GM12878 (cell line): ENCODE results near the gene SCARB2. TPM values are rescaled to one million over a fixed set of nuclear protein-coding genes. Genes with fewer than 3 reads are reported as not detected.

Experiments
- ATAC-seq: fragments of 200-7000 bp; cut with Tn5 transposase; 3 replicates; pipeline ENCODE4 v1.9.1; 2020; ENCODE audit warnings: mild to moderate bottlenecking, moderate library complexity
- BruUV-seq: library from RNA; stranded (reverse); fragments of 400-500 nt; replicated peaks from 2 replicates; lab custom pipeline; 2021; lab: Mats Ljungman, UMichigan
- CTCF ChIA-PET: fragments of 300-600 bp; sonication (Branson Sonifier 250); formaldehyde crosslinking; extraction: SDS; loops from one replicate; lab custom pipeline; 2021; ENCODE audit warnings: inconsistent platforms; lab: Yijun Ruan, JAX
- POLR2A ChIA-PET: fragments of 350-600 bp; formaldehyde crosslinking; extraction: SDS; loops from one replicate; lab custom pipeline; 2021; ENCODE audit warnings: inconsistent platforms; lab: Charles Lee
- RAD21 ChIA-PET: fragments of 300-600 bp; sonication (Branson Sonifier 250); formaldehyde crosslinking; loops from one replicate; lab custom pipeline; 2023; ENCODE audit warnings: antibody characterized with exemption; ENCODE audit not compliant: unreplicated experiment; lab: Charles Lee
- SMC1A ChIA-PET: fragments of 300-600 bp; sonication (Branson Sonifier 250); formaldehyde crosslinking; loops from one replicate; lab custom pipeline; 2023; ENCODE audit not compliant: unreplicated experiment, uncharacterized antibody; lab: Charles Lee
- DNase-seq: peaks from one replicate; pipeline ENCODE4 v3.0.0-alpha.2; 2011; ENCODE audit warnings: low read depth, low spot score
- FAIRE-seq: peaks from 3 replicates; lab custom pipeline; 2011; peaks lifted over from hg19 to GRCh38; lab: Jason Lieb, UNC
- H2AFZ ChIP-seq: 2 replicates; pipeline ENCODE4 v1.6.0; 2011; ENCODE audit warnings: low read depth, low read length, control low read depth; ENCODE audit not compliant: control insufficient read depth
- H3K27ac ChIP-seq: 2 replicates; pipeline ENCODE4 v1.5.1; 2011; ENCODE audit warnings: control low read depth; ENCODE audit not compliant: control insufficient read depth, insufficient read depth
- H3K27me3 ChIP-seq, 2 experiments: replicated peaks in 1 of 2; 2 replicates each; pipeline versions ENCODE4 v1.6.0 to v1.6.1; 2011; ENCODE audit warnings: low read length in 1 of 2; ENCODE audit not compliant: control insufficient read depth in 2 of 2, insufficient read depth in 2 of 2
- H3K36me3 ChIP-seq, 2 experiments: 2 replicates each; pipeline ENCODE4 v1.5.1; 2011; ENCODE audit warnings: low read length in 1 of 2; ENCODE audit not compliant: control insufficient read depth in 2 of 2, insufficient read depth in 2 of 2
- H3K4me1 ChIP-seq: 2 replicates; pipeline ENCODE4 v1.6.1; 2011; ENCODE audit warnings: mild to moderate bottlenecking, low read length, moderate library complexity, mixed read lengths; ENCODE audit not compliant: control insufficient read depth, insufficient read depth
- H3K4me2 ChIP-seq: 2 replicates; pipeline ENCODE4 v1.6.0; 2011; ENCODE audit warnings: control low read depth; ENCODE audit not compliant: control insufficient read depth, insufficient read depth
- H3K4me3 ChIP-seq: fragments of 200-600 bp; sonication (generic); 2 replicates; pipeline ENCODE4 v1.5.1; 2016
- H3K79me2 ChIP-seq: 2 replicates; pipeline ENCODE4 v1.6.0; 2011; ENCODE audit warnings: low read length; ENCODE audit not compliant: control insufficient read depth, insufficient read depth
- H3K9ac ChIP-seq: 2 replicates; pipeline ENCODE4 v1.8.0; 2011; ENCODE audit warnings: low read length, control low read depth, mixed read lengths; ENCODE audit not compliant: control insufficient read depth, insufficient read depth
- H3K9me3 ChIP-seq: replicated peaks from 3 replicates; pipeline ENCODE4 v1.5.1; 2011; ENCODE audit warnings: mild to moderate bottlenecking, low read length; ENCODE audit not compliant: control insufficient read depth, insufficient read depth
- H4K20me1 ChIP-seq: 2 replicates; pipeline ENCODE4 v1.6.0; 2011; ENCODE audit not compliant: control insufficient read depth, insufficient read depth
- BCL3 ChIP-seq: IDR thresholded peaks from 2 replicates; pipeline ENCODE4 v1.6.1; 2011; ENCODE audit warnings: borderline replicate concordance, low read depth, mild to moderate bottlenecking, moderate library complexity, low read length; ENCODE audit not compliant: insufficient read depth, poor library complexity, severe bottlenecking
- MAX ChIP-seq: IDR thresholded peaks from 2 replicates; pipeline ENCODE4 v1.6.1; 2012; ENCODE audit warnings: low read depth, low read length, improper control_type of control experiment
- NKRF ChIP-seq: fragments of 450-650 bp; conservative IDR thresholded peaks from 2 replicates; pipeline ENCODE4 v1.6.1; 2017; ENCODE audit warnings: mild to moderate bottlenecking, moderate library complexity
- WGBS: methylation state at CpG from one replicate; pipeline ENCODE4 v1.1.6; 2016; ENCODE audit warnings: low lambda C conversion rate; ENCODE audit not compliant: insufficient replicate concordance, insufficient coverage; ENCODE audit errors: missing lambda C conversion rate; 5-methylcytosine and 5-hydroxymethylcytosine counted together
- in situ Hi-C: fragments of 300-500 bp; cut with MboI; formaldehyde crosslinking; loops from 9 replicates; pipeline ENCODE4 v1.14.3; 2018; ENCODE audit warnings: mixed read lengths
- intact Hi-C: fragments of 100-400 bp; cut with micrococcal nuclease; formaldehyde crosslinking; loops from one replicate; pipeline ENCODE4 v1.14.2; 2022; ENCODE audit not compliant: unreplicated experiment
- polyA plus RNA-seq, 11 experiments: library from polyadenylated mRNA; depleted of rRNA in 4 of 11; unstranded in 6 of 11; stranded (reverse) in 5 of 11; fragments of >200 nt; fragmentation: Nextera tagmentation in 4 of 11; fragmentation: Illumina TruSeq in 1 of 11; extraction: Ambion mirVana in 4 of 11; extraction: Trizol in 1 of 11; gene quantifications; 1 replicate in 1 of 11; 2 replicates in 10 of 11; pipeline versions ENCODE4 v1.2.1 to v1.2.3, GENCODE V29; 2011 to 2016; ENCODE audit warnings: inconsistent platforms in 2 of 11, missing spikeins in 2 of 11, low read depth in 1 of 11
- total RNA-seq, 4 experiments: library from RNA; depleted of rRNA in 3 of 4; stranded (reverse); fragments of >200 nt in 3 of 4; fragmentation: Illumina TruSeq in 1 of 4; extraction: Trizol in 1 of 4; gene quantifications; 2 replicates each; pipeline versions ENCODE4 v1.2.1 to v1.2.3, GENCODE V29; 2013 to 2021

The SCARB2 gene
- total and polyA plus RNA-seq, 10 of the 15 experiments (the other 5 are each of a cell fraction or from before 2014, with no cell fraction given), result 2.1 to 11.7 (median 9.5) TPM

- no peak overlapping the region for H3K27ac ChIP-seq
- in situ Hi-C loops, result no loop called here
- no peak for FAIRE-seq
- TF ChIP-seq NKRF (no peak), MAX (no peak), BCL3 (no peak)
- TF ChIP-seq, all 136 proteins: peak for 0
- ChIA-PET CTCF (no interaction called here), POLR2A (no interaction called here), SMC1A (no interaction called here), RAD21 (no interaction called here)
- DNase-seq (no peak), ATAC-seq (no peak)
- H3K36me3 ChIP-seq, result peaks cover 0 to 17% of the 10 kb centered on the region in 2 experiments; a peak in 3 of 4 replicates
- H3K27me3 ChIP-seq, result no peaks in the 10 kb centered on the region
- H3K9ac ChIP-seq, result no peak overlapping the region
- no peak overlapping the region for H3K4me3 ChIP-seq
- WGBS, result 100% methylated on average over 1 of the region's 1 CpG
- H3K4me2 ChIP-seq, result no peak overlapping the region
- no TSS peak for BruUV-seq
- no peaks in the 10 kb centered on the region for H4K20me1 ChIP-seq
- H3K4me1 ChIP-seq, result no peaks in the 10 kb centered on the region
- H3K79me2 ChIP-seq, result no peaks in the 10 kb centered on the region
- H2AFZ ChIP-seq, result no peak overlapping the region
- intact Hi-C loops, result no loop called here
- H3K9me3 ChIP-seq, result no peaks in the 10 kb centered on the region
Observed at GRCh38 chr4:76116821-76117220, 96.8 kb downstream of the SCARB2 start.

Other genes with a start within 250 kb of the SCARB2 start
Only the 7 nearest of the 10 such genes appear.
- gene CXCL9, start 206.3 kb downstream of the SCARB2 start, total RNA-seq (2014; rRNA removed), result 0.06 and 0.38 TPM in 2 replicates
- gene CXCL9, start 206.3 kb downstream of the SCARB2 start, total RNA-seq (2014; rRNA removed; fragmentation: Illumina TruSeq; extraction: Trizol), result 0.22 and 0.32 TPM in 2 replicates
- 0.19 and 0.21 TPM in 2 replicates for gene CXCL9, start 206.3 kb downstream of the SCARB2 start, total RNA-seq (2021)
- 0.03 TPM in 1 of 2 replicates, not detected in the other for gene CXCL9, start 206.3 kb downstream of the SCARB2 start, polyA plus RNA-seq (2011; rRNA removed)
- gene CXCL9, start 206.3 kb downstream of the SCARB2 start, polyA plus RNA-seq (2014; fragmentation: Illumina TruSeq; extraction: Trizol), result 0.46 and 1.0 TPM in 2 replicates
- gene CXCL9, start 206.3 kb downstream of the SCARB2 start, polyA plus RNA-seq (2014; fragmentation: Nextera tagmentation; extraction: Ambion mirVana), result under 1 TPM; 0.03 to 0.07 TPM
- 0.24 and 0.32 TPM in 2 replicates for gene CXCL9, start 206.3 kb downstream of the SCARB2 start, polyA plus RNA-seq (2014; rRNA removed)
- gene CXCL9, start 206.3 kb downstream of the SCARB2 start, polyA plus RNA-seq (2016; fragmentation: Nextera tagmentation; extraction: Ambion mirVana), result under 1 TPM; 0.23 to 0.25 TPM
- 1.8 and 3.2 TPM in 2 replicates for gene CXCL10, start 190.3 kb downstream of the SCARB2 start, total RNA-seq (2014; rRNA removed)
- gene CXCL10, start 190.3 kb downstream of the SCARB2 start, total RNA-seq (2014; rRNA removed; fragmentation: Illumina TruSeq; extraction: Trizol), result 2.7 and 2.8 TPM in 2 replicates
- 1.3 and 2.2 TPM in 2 replicates for gene CXCL10, start 190.3 kb downstream of the SCARB2 start, total RNA-seq (2021)
- gene CXCL10, start 190.3 kb downstream of the SCARB2 start, polyA plus RNA-seq (2011; rRNA removed), result 0.46 and 0.88 TPM in 2 replicates
- 2.4 and 4.6 TPM in 2 replicates for gene CXCL10, start 190.3 kb downstream of the SCARB2 start, polyA plus RNA-seq (2014; fragmentation: Illumina TruSeq; extraction: Trizol)
- 10 to 100 TPM in 1 of 2 experiments, 1 to 10 TPM in 1; 7.7 to 10.4 TPM for gene CXCL10, start 190.3 kb downstream of the SCARB2 start, polyA plus RNA-seq (2014; fragmentation: Nextera tagmentation; extraction: Ambion mirVana)
- gene CXCL10, start 190.3 kb downstream of the SCARB2 start, polyA plus RNA-seq (2014; rRNA removed), result 0.99 and 2.0 TPM in 2 replicates
- gene CXCL10, start 190.3 kb downstream of the SCARB2 start, polyA plus RNA-seq (2016; fragmentation: Nextera tagmentation; extraction: Ambion mirVana), result 10 to 100 TPM; 15.5 to 19.5 TPM
- gene CXCL11, start 177.8 kb downstream of the SCARB2 start, total RNA-seq (2014; rRNA removed), result not detected in 2 replicates
- not detected in 2 replicates for gene CXCL11, start 177.8 kb downstream of the SCARB2 start, total RNA-seq (2014; rRNA removed; fragmentation: Illumina TruSeq; extraction: Trizol)
- gene CXCL11, start 177.8 kb downstream of the SCARB2 start, total RNA-seq (2021), result not detected in 2 replicates
- not detected in 2 replicates for gene CXCL11, start 177.8 kb downstream of the SCARB2 start, polyA plus RNA-seq (2011; rRNA removed)
- gene CXCL11, start 177.8 kb downstream of the SCARB2 start, polyA plus RNA-seq (2014; fragmentation: Illumina TruSeq; extraction: Trizol), result 0.17 TPM in 1 of 2 replicates, not detected in the other
- under 1 TPM in 1 of 2 experiments, not detected in 1; 0.04 TPM for gene CXCL11, start 177.8 kb downstream of the SCARB2 start, polyA plus RNA-seq (2014; fragmentation: Nextera tagmentation; extraction: Ambion mirVana)
- not detected in 2 replicates for gene CXCL11, start 177.8 kb downstream of the SCARB2 start, polyA plus RNA-seq (2014; rRNA removed)
- not detected for gene CXCL11, start 177.8 kb downstream of the SCARB2 start, polyA plus RNA-seq (2016; fragmentation: Nextera tagmentation; extraction: Ambion mirVana)
- not detected in 2 replicates for gene ART3, start 139.1 kb downstream of the SCARB2 start, total RNA-seq (2014; rRNA removed)
- gene ART3, start 139.1 kb downstream of the SCARB2 start, total RNA-seq (2014; rRNA removed; fragmentation: Illumina TruSeq; extraction: Trizol), result not detected in 2 replicates
- gene ART3, start 139.1 kb downstream of the SCARB2 start, total RNA-seq (2021), result 0.13 TPM in 1 of 2 replicates, not detected in the other
- gene ART3, start 139.1 kb downstream of the SCARB2 start, polyA plus RNA-seq (2011; rRNA removed), result not detected in 2 replicates
- 0.18 TPM in 1 of 2 replicates, not detected in the other for gene ART3, start 139.1 kb downstream of the SCARB2 start, polyA plus RNA-seq (2014; fragmentation: Illumina TruSeq; extraction: Trizol)
- under 1 TPM in 1 of 2 experiments, not detected in 1; 0.29 TPM for gene ART3, start 139.1 kb downstream of the SCARB2 start, polyA plus RNA-seq (2014; fragmentation: Nextera tagmentation; extraction: Ambion mirVana)
- gene ART3, start 139.1 kb downstream of the SCARB2 start, polyA plus RNA-seq (2014; rRNA removed), result 0.23 TPM in 1 of 2 replicates, not detected in the other
- gene ART3, start 139.1 kb downstream of the SCARB2 start, polyA plus RNA-seq (2016; fragmentation: Nextera tagmentation; extraction: Ambion mirVana), result under 1 TPM in 1 of 2 experiments, not detected in 1; 0.50 TPM
- 40.9 and 48.1 TPM in 2 replicates for gene NUP54, start 65.4 kb downstream of the SCARB2 start, total RNA-seq (2014; rRNA removed)
- 51.9 and 52.9 TPM in 2 replicates for gene NUP54, start 65.4 kb downstream of the SCARB2 start, total RNA-seq (2014; rRNA removed; fragmentation: Illumina TruSeq; extraction: Trizol)
- gene NUP54, start 65.4 kb downstream of the SCARB2 start, total RNA-seq (2021), result 37.2 and 39.6 TPM in 2 replicates
- 69.0 and 122 TPM in 2 replicates for gene NUP54, start 65.4 kb downstream of the SCARB2 start, polyA plus RNA-seq (2011; rRNA removed)
- 44.1 and 54.6 TPM in 2 replicates for gene NUP54, start 65.4 kb downstream of the SCARB2 start, polyA plus RNA-seq (2014; fragmentation: Illumina TruSeq; extraction: Trizol)
- 10 to 100 TPM; 17.5 to 27.7 TPM for gene NUP54, start 65.4 kb downstream of the SCARB2 start, polyA plus RNA-seq (2014; fragmentation: Nextera tagmentation; extraction: Ambion mirVana)
- 31.1 and 33.6 TPM in 2 replicates for gene NUP54, start 65.4 kb downstream of the SCARB2 start, polyA plus RNA-seq (2014; rRNA removed)
- 10 to 100 TPM; 43.7 to 44.6 TPM for gene NUP54, start 65.4 kb downstream of the SCARB2 start, polyA plus RNA-seq (2016; fragmentation: Nextera tagmentation; extraction: Ambion mirVana)
- gene FAM47E, start 37.9 kb upstream of the SCARB2 start, total RNA-seq (2014; rRNA removed), result not detected in 2 replicates
- gene FAM47E, start 37.9 kb upstream of the SCARB2 start, total RNA-seq (2014; rRNA removed; fragmentation: Illumina TruSeq; extraction: Trizol), result not detected in 2 replicates
- gene FAM47E, start 37.9 kb upstream of the SCARB2 start, total RNA-seq (2021), result not detected in 2 replicates
- not detected in 2 replicates for gene FAM47E, start 37.9 kb upstream of the SCARB2 start, polyA plus RNA-seq (2011; rRNA removed)
- not detected in 2 replicates for gene FAM47E, start 37.9 kb upstream of the SCARB2 start, polyA plus RNA-seq (2014; fragmentation: Illumina TruSeq; extraction: Trizol)
- gene FAM47E, start 37.9 kb upstream of the SCARB2 start, polyA plus RNA-seq (2014; fragmentation: Nextera tagmentation; extraction: Ambion mirVana), result under 1 TPM in 1 of 2 experiments, not detected in 1; 0.03 TPM
- not detected in 2 replicates for gene FAM47E, start 37.9 kb upstream of the SCARB2 start, polyA plus RNA-seq (2014; rRNA removed)
- not detected for gene FAM47E, start 37.9 kb upstream of the SCARB2 start, polyA plus RNA-seq (2016; fragmentation: Nextera tagmentation; extraction: Ambion mirVana)
- gene STBD1, start 92.9 kb upstream of the SCARB2 start, total RNA-seq (2014; rRNA removed), result not detected in 2 replicates
- gene STBD1, start 92.9 kb upstream of the SCARB2 start, total RNA-seq (2014; rRNA removed; fragmentation: Illumina TruSeq; extraction: Trizol), result not detected in 2 replicates
- not detected in 2 replicates for gene STBD1, start 92.9 kb upstream of the SCARB2 start, total RNA-seq (2021)
- not detected in 2 replicates for gene STBD1, start 92.9 kb upstream of the SCARB2 start, polyA plus RNA-seq (2011; rRNA removed)
- gene STBD1, start 92.9 kb upstream of the SCARB2 start, polyA plus RNA-seq (2014; fragmentation: Illumina TruSeq; extraction: Trizol), result not detected in 2 replicates
- not detected for gene STBD1, start 92.9 kb upstream of the SCARB2 start, polyA plus RNA-seq (2014; fragmentation: Nextera tagmentation; extraction: Ambion mirVana)
- gene STBD1, start 92.9 kb upstream of the SCARB2 start, polyA plus RNA-seq (2014; rRNA removed), result 0.04 TPM in 1 of 2 replicates, not detected in the other
- under 1 TPM; 0.05 to 0.10 TPM for gene STBD1, start 92.9 kb upstream of the SCARB2 start, polyA plus RNA-seq (2016; fragmentation: Nextera tagmentation; extraction: Ambion mirVana)